ENCODE data around the gene DCAF16. TPM values are rescaled to one million over a fixed set of nuclear protein-coding genes. Genes with fewer than 3 reads are reported as not detected.

Gene DCAF16
- total RNA-seq, result 11.2 and 12.3 TPM in 2 replicates

DNA sequence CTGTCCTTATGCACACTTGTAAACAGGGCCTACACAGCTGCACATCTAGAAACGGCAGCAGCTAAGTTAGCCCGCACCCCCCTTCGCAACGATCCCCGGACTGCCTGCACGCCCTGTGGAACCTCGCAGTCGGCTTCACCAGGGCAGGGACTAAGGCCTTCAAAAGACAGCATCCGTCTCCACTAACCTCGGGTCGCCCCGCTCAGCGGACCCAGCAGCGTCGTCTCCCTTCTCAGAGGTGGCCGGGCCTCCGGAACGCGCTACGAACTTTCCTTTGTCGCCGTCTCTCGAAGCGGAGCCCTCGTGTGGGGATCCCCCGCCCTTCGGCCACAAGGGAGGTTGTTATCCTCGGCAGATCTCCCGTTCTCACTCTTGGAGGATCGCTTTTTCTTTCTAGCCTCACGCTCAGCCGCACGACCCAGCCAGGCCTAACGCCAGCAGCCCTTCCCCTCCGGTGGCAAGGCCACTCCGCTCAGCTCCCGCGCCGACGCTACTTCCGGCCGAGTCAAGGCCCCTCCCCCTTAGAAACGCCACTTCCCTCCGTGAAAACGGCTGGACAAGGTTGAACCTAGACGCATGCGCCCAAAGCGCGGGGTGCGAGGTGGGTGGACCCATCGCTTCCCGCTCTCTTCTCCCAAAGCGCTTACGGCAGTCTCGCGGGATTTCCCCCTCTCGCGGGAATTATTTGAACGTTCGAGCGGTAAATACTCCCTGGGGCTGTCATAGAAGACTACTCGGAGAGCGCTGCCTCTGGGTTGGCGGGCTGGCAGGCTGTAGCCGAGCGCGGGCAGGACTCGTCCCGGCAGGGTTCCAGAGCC lies at the start of gene DCAF16, which contains the start of gene NCAPG:
DCAF16 (minus strand) TSS at position 498 of the 818 bp plus-strand sequence. CDS start 6,616 bp downstream, outside the sequence.
NCAPG (plus strand) TSS at position 720 of the 818 bp plus-strand sequence. CDS start 99 bp downstream, outside the sequence.

GRCh38 chr4:17781300-17782287 lies 29.0 kb downstream of the DCAF16 start, which contains the start of gene FAM184B:
TSS of gene FAM184B (minus strand) at chr4:17781621. CDS start at chr4:17781299, 322 bp downstream.

Other genes starting within 250 kb of the DCAF16 start
- 83.6 and 102 TPM in 2 replicates for gene LAP3, start 233.6 kb downstream of the DCAF16 start, total RNA-seq
- gene MED28, start 196.1 kb downstream of the DCAF16 start, total RNA-seq, result 3.2 and 14.4 TPM in 2 replicates
- under 0.01 TPM in 1 of 2 replicates, not detected in the other for gene FAM184B, start 29.1 kb downstream of the DCAF16 start, total RNA-seq
- 7.6 and 10.7 TPM in 2 replicates for gene NCAPG, start 222 bp upstream of the DCAF16 start, total RNA-seq
- 4.5 and 6.8 TPM in 2 replicates for gene LCORL, start 211.0 kb upstream of the DCAF16 start, total RNA-seq

Data from cardiac atrium fibroblast (primary cell).